Activated CD4-positive, alpha-beta T cell treated with anti-CD3 and anti-CD28 coated beads, Interleukin-2, Interleukin-6, amounts not matched to agents 100 ng/mL and 50 ng/mL, durations not matched to agents 16 hours and 8 hours (primary cell): ENCODE data around the gene MRAP2.

Experiments used
- DNase-seq: peaks from one replicate; pipeline ENCODE4 v3.0.0-alpha.2; 2020

The MRAP2 gene

DNA sequence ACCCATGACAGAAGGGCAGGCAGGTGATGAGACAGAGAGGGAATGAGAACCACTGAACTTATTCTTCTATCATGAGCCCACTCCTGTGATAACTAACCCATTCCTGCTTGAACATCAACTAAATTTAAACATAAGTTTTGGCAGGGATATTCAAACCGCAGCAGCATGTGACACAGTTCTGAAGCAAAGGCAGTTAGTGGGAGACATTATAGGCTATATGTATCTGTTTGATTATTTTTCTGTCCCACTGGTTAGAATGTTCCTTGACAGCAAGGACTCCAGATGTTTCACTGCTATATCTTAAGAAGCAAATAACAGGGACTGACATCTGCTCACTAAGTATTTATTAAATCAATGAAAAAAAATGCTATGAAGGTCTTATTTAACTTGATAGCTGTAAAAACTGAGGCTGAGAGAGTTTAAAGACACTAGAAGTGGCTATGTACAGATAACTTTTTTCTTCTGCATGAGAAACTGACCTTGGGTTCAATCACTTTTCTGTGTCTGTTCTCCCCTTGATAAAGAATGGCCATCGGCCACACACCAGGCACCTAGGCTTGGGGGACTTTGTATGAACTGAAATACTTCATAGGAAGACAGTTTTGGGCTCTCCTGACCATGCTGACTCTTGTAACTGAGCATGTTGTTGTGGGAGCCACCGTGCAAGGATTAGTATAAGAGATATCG lies 102.9 kb downstream of the MRAP2 start:
- DNase-seq: no peak

DNA sequence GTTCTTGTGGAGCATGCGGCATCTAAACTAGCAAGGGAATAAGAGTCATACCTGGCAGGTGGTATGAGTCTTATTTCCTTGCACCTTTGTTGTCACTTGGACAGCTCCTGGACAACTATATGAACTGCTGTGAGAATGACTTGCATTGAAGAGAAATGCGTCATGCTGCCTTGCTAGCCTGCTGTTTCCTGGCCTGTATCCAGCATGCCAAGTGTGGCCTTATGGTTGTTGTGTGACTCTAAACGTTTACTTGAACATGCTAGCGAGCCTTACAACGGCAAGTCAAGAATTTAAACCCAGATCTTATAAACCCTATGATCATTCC lies 103.4 kb downstream of the MRAP2 start:
- DNase-seq: no peak

DNA sequence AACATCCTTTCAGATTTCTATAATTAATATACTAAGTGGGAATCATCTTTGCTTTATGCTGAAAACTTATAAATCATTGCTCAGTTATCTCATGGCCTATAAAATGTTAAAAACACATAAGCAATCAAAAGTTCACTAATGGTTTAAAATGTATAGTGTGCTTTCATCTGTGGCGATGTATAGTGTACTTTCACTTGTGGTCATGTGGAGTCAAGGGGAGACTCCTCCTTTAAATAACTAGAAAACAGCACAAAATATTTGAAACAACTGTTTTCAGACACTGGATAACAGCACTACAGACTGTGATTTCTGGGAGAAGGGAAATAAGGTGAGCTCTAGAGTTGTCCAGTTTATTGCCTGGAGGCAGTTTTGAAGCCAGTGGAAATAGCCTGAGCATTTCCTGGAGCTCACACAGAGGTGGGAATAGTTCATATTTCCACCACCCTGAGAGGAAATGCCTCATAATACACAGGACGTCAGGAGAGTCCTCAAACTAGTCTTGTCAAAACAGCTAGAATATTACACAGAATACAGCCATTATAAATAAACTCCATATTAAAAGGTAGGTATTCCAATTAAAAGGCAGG lies 104.5 kb downstream of the MRAP2 start:
- no peak for DNase-seq

DNA sequence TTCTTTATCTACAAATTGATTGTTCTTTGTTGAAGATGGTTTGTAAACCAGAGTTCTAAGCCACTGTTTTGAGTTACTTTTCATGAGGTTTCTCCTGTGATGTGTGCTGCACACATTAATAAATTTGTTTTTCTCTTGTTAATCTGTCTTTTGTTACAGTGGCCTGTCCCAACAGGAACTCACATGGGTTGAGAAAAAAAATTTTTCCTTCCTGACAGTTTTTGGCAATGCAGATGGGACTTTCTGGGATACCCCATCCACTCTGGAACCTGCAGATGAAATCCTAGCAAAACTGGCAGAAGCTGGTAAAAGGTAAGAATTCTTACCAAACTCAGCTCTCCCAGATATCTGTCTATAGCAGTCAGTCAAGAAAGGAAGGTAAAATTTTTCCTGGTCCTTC lies 105.7 kb downstream of the MRAP2 start:
- DNase-seq: no peak
